Tibial nerve (tissue), 4 donors: ENCODE data around the gene TBPL2.

Source experiments
- EP300 ChIP-seq, 2 donors: sonication (generic); formaldehyde crosslinking; IDR thresholded peaks; one replicate each; pipeline ENCODE4 v1.6.1; 2017; ENCODE audit warnings: antibody characterized with exemption in 2 of 2, mild to moderate bottlenecking in 1 of 2
- POLR2A ChIP-seq, 2 donors: fragments of 450-650 bp; IDR thresholded peaks; one replicate each; pipeline ENCODE4 v1.6.1; 2017; ENCODE audit warnings: antibody characterized with exemption in 2 of 2, mild to moderate bottlenecking in 2 of 2, moderate library complexity in 2 of 2
- TF ChIP-seq, protein P1 (sequence below), 5 experiments: fragments of 200-600 bp in 3 of 5; fragments of 450-650 bp in 2 of 5; sonication (generic) in 3 of 5; IDR thresholded peaks; one replicate each; pipeline ENCODE4 v1.5.1; 2016 to 2019; ENCODE audit warnings: antibody characterized with exemption in 5 of 5, mild to moderate bottlenecking in 3 of 5, moderate library complexity in 2 of 5

DNA sequence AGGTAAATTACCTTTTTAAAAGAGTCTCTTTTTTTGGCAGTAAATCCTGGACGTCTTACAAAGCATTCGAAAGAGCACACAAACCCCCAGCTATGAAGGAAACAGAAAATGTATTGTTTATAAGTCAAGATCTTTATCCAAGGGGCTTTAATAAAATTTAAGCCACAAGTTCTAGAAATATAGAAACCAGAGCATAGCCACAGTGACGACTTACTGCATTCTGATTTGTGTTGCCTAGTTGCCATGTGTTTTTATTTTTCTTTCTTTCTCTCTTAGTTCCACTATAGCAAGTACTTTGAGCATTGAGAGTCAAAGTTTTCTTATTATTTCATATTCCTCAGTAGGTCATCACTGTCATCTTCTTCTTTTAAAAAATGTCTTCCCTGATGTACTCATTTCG is 47.8 kb upstream of the TBPL2 start:
- TF ChIP-seq POLR2A (IDR thresholded peaks at IDR 0.05) (no peak), EP300 (IDR thresholded peaks at IDR 0.05) (no peak)
- TF ChIP-seq, protein P1, sequence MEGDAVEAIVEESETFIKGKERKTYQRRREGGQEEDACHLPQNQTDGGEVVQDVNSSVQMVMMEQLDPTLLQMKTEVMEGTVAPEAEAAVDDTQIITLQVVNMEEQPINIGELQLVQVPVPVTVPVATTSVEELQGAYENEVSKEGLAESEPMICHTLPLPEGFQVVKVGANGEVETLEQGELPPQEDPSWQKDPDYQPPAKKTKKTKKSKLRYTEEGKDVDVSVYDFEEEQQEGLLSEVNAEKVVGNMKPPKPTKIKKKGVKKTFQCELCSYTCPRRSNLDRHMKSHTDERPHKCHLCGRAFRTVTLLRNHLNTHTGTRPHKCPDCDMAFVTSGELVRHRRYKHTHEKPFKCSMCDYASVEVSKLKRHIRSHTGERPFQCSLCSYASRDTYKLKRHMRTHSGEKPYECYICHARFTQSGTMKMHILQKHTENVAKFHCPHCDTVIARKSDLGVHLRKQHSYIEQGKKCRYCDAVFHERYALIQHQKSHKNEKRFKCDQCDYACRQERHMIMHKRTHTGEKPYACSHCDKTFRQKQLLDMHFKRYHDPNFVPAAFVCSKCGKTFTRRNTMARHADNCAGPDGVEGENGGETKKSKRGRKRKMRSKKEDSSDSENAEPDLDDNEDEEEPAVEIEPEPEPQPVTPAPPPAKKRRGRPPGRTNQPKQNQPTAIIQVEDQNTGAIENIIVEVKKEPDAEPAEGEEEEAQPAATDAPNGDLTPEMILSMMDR (IDR thresholded peaks at IDR 0.05): no peak
